ENCODE results near the gene COG2. TPM values are rescaled to one million over a fixed set of nuclear protein-coding genes. Genes with fewer than 3 reads are reported as not detected.

COG2 gene
- total and polyA plus RNA-seq, 2 of the 13 experiments (the other 11 are each of a cell fraction or from before 2014, with no cell fraction given) = 16.8 to 36.3 TPM

DNA sequence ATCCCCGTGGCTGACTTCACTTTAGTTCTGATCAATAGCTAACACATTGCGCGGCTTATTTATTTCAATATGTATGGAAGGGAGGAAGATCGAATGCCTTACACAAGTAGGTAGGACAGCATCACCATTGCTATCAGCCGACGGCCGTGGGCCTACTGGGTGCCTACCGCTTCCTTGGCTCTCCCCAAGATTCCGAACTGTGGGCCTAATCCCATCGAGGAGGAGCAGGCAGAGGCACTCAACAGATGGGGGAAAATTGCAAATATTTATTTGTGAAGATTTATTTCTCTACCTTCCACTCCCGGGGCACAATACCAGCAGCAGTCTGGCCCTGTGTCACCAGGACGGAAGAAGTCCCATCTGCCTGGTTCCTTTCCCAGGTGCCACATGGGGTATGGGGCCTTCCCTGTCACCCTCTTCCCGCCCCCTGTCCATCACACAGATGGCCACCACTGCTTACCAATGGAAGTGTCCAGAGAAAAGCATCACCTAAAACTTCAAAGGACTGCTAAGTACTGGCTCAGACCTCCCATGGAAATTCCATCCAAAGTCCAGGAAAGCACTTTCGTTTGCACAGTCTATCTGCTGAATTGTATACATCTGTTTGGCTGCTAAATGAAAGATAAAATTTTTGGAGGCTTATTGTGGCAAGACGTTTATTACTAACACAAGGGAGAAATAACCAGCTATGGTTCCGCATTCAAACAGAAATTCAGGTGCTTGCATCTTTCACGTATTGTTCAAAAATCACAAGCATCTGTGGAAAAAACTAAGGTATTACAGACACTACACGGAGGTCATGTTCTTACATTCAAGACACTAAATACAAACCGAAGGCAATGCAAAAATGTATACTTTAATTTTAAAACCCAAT, 59.9 kb downstream of the COG2 start (continued):
- TF ChIP-seq MTF1 (CRISPR knock-in tag; IDR thresholded peaks at IDR 0.05) = 0 out of 2 replicates have a peak, but pooled peaks have one; percentile 16
- TF ChIP-seq, protein P1, sequence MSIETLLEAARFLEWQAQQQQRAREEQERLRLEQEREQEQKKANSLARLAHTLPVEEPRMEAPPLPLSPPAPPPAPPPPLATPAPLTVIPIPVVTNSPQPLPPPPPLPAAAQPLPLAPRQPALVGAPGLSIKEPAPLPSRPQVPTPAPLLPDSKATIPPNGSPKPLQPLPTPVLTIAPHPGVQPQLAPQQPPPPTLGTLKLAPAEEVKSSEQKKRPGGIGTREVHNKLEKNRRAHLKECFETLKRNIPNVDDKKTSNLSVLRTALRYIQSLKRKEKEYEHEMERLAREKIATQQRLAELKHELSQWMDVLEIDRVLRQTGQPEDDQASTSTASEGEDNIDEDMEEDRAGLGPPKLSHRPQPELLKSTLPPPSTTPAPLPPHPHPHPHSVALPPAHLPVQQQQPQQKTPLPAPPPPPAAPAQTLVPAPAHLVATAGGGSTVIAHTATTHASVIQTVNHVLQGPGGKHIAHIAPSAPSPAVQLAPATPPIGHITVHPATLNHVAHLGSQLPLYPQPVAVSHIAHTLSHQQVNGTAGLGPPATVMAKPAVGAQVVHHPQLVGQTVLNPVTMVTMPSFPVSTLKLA (IDR thresholded peaks at IDR 0.05) = peak; percentile 35; the same call in 1 of the 2 replicates

DNA sequence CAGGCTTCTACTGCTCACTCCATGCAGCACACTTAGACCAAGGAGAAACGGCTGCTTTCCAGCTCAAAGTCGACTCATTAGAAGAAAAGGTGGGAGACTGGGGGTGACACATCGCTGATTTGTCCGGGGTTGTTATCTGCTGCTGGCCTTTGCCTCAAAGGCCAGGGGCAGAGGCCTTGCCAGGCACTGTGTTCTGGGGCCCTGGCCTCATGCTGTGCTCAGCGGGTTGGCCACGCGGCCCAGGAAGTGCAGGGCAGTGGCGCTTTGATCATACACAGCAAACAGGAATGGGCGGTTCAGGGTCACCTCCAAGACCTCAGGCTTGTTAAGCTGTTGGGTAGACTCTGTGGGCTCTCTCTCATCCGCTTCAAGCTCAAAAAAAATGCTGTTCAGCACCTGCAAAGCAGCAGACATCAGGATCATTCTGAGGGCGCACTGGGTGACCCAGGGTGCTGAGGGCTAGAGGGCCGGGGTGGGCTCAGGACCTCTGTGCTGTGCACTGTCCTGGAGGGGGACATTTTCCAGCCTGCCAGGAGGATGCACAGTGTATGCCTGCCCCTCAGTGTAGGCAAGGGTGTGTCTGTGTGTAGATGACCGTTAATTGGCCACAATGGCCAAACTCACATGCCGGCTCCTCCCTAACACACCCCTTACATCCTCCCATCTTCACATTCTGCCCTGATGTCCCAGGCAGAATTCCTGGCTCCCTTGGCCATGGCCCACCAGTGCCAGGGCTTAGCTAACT, 60.8 kb downstream of the COG2 start:
- in situ Hi-C loops (cut with HindIII; ENCODE audit: extremely low pct_ligation_motif_present, low pct_unique_long_range_greater_than_20kb) (loop anchor here (5.0 kb wide), 1 partner anchor 61 kb away; the partner anchor contains the start of gene COG2), intact Hi-C loops (cut with micrococcal nuclease; ENCODE audit: unreplicated experiment) (loop anchor here (1.0 to 2.0 kb wide), 5 partner anchors 22 to 70 kb away; partner anchors contain the start of gene COG2)
- Histone ChIP-seq H3K79me2 (ENCODE audit: insufficient read depth, low read length) (peaks cover 28% of the 10 kb centered on the region), H3K36me3 (replicated peaks in 1 of 2; ENCODE audit: control insufficient read depth in 1 of 2, insufficient read depth in 2 of 2, low read length in 2 of 2) (peaks cover 26 to 49% of the 10 kb centered on the region in 2 experiments), H3K4me1 (ENCODE audit: insufficient read depth, low read length) (peaks cover 89% of the 10 kb centered on the region), H3K9me3 (ENCODE audit: low read length) (no peaks in the 10 kb centered on the region), H4K20me1 (ENCODE audit: insufficient read depth, low read length) (peaks cover 49% of the 10 kb centered on the region), H3K9ac (ENCODE audit: insufficient read depth, low read depth, low read length) (peak overlapping the region; percentile 49), H3K4me2 (ENCODE audit: low read depth, low read length) (peak overlapping the region; percentile 54), H3K27ac (ENCODE audit: extremely low read length, insufficient read depth, low read length) (peak overlapping the region; percentile 89), H3K27me3 (ENCODE audit: control insufficient read depth in 1 of 2, insufficient read depth in 2 of 2, low read length in 2 of 2) (no peaks in the 10 kb centered on the region), H3K4me3 (replicated peaks in 1 of 3; ENCODE audit: insufficient read depth in 1 of 3, low read depth in 2 of 3, low read length in 3 of 3) (peak overlapping the region in 1 of 3 experiments; percentile 32; a peak in 2 of 6 replicates), H2AFZ (ENCODE audit: low read length) (no peak overlapping the region)
- peak; percentile 89 for ATAC-seq
- 12% methylated on average over 5 of the region's 14 CpGs for WGBS (ENCODE audit: low lambda C conversion rate)
- ChIA-PET CTCF (ENCODE audit: low intra/inter-chr PET ratio, low total read pairs) (no interaction called here), POLR2A (interaction anchor here (0.5 to 5.3 kb wide), 19 partner anchors 8 to 1195 kb away, joined by 3 to 94 read pairs (median 4); partner anchors contain the start of genes AGT and NUP133)
- TSS peak; percentile 60 for BruUV-seq (replicated peaks)
- peak; percentile 97 for DNase-seq (ENCODE audit: low spot score)
- peak; percentile 77 for FAIRE-seq
- TF ChIP-seq CBX5 (CRISPR knock-in tag; IDR thresholded peaks at IDR 0.05; ENCODE audit: borderline replicate concordance) (peak; percentile 94), GPN1 (CRISPR knock-in tag; IDR thresholded peaks at IDR 0.05; ENCODE audit: borderline replicate concordance) (0 out of 2 replicates have a peak, but pooled peaks have one; percentile 6)
- TF ChIP-seq, protein P2, sequence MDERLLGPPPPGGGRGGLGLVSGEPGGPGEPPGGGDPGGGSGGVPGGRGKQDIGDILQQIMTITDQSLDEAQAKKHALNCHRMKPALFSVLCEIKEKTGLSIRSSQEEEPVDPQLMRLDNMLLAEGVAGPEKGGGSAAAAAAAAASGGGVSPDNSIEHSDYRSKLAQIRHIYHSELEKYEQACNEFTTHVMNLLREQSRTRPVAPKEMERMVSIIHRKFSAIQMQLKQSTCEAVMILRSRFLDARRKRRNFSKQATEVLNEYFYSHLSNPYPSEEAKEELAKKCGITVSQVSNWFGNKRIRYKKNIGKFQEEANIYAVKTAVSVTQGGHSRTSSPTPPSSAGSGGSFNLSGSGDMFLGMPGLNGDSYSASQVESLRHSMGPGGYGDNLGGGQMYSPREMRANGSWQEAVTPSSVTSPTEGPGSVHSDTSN (CRISPR knock-in tag; IDR thresholded peaks at IDR 0.05) = no peak
- TF ChIP-seq, protein P3, sequence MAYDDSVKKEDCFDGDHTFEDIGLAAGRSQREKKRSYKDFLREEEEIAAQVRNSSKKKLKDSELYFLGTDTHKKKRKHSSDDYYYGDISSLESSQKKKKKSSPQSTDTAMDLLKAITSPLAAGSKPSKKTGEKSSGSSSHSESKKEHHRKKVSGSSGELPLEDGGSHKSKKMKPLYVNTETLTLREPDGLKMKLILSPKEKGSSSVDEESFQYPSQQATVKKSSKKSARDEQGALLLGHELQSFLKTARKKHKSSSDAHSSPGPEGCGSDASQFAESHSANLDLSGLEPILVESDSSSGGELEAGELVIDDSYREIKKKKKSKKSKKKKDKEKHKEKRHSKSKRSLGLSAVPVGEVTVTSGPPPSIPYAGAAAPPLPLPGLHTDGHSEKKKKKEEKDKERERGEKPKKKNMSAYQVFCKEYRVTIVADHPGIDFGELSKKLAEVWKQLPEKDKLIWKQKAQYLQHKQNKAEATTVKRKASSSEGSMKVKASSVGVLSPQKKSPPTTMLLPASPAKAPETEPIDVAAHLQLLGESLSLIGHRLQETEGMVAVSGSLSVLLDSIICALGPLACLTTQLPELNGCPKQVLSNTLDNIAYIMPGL (CRISPR knock-in tag; IDR thresholded peaks at IDR 0.05; ENCODE audit: borderline replicate concordance in 1 of 2, low read depth in 1 of 2) = peak; percentile 54 to 74; a peak in 2 of 4 replicates
- TF ChIP-seq, protein P4, sequence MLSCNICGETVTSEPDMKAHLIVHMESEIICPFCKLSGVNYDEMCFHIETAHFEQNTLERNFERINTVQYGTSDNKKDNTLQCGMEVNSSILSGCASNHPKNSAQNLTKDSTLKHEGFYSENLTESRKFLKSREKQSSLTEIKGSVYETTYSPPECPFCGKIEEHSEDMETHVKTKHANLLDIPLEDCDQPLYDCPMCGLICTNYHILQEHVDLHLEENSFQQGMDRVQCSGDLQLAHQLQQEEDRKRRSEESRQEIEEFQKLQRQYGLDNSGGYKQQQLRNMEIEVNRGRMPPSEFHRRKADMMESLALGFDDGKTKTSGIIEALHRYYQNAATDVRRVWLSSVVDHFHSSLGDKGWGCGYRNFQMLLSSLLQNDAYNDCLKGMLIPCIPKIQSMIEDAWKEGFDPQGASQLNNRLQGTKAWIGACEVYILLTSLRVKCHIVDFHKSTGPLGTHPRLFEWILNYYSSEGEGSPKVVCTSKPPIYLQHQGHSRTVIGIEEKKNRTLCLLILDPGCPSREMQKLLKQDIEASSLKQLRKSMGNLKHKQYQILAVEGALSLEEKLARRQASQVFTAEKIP (CRISPR knock-in tag; IDR thresholded peaks at IDR 0.05; ENCODE audit: borderline replicate concordance) = no peak
